ENCODE data around the gene ADGRG2. TPM values are rescaled to one million over a fixed set of nuclear protein-coding genes. Genes with fewer than 3 reads are reported as not detected.

The ADGRG2 gene
- polyA plus RNA-seq, 1 experiment: 0.04 TPM

- Histone ChIP-seq H3K27ac (ENCODE audit: low read depth, low read length) (no peak overlapping the region), H3K9me3 (ENCODE audit: control insufficient read depth, insufficient read depth, low read length) (no peaks in the 10 kb centered on the region), H3K27me3 (ENCODE audit: control insufficient read depth, insufficient read depth, low read length) (no peaks in the 10 kb centered on the region), H3K4me3 (ENCODE audit: low read depth, low read length) (no peak overlapping the region)
- CTCF ChIA-PET: no interaction called here
- no peak for TF ChIP-seq CTCF (IDR thresholded peaks at IDR 0.05; ENCODE audit: low read depth, low read length)
- DNase-seq (ENCODE audit: low read depth, low spot score): no peak
- POLR2A ChIA-PET: no interaction called here
Observed at GRCh38 chrX:18971506-18971905, 150.8 kb downstream of the ADGRG2 start.

GRCh38 chrX:18970465-18970864, 151.8 kb downstream of the ADGRG2 start:
- POLR2A ChIA-PET: no interaction called here

GRCh38 chrX:18966624-18967023, 155.6 kb downstream of the ADGRG2 start:
- ChIA-PET CTCF (no interaction called here), POLR2A (no interaction called here)
- H3K4me3 ChIP-seq (ENCODE audit: low read depth, low read length): no peak overlapping the region
- H3K27me3 ChIP-seq (ENCODE audit: control insufficient read depth, insufficient read depth, low read length): no peaks in the 10 kb centered on the region
- no peak for TF ChIP-seq CTCF (IDR thresholded peaks at IDR 0.05; ENCODE audit: low read depth, low read length)
- H3K27ac ChIP-seq (ENCODE audit: low read depth, low read length): no peak overlapping the region
- DNase-seq (ENCODE audit: low read depth, low spot score): no peak
- H3K9me3 ChIP-seq (ENCODE audit: control insufficient read depth, insufficient read depth, low read length): no peaks in the 10 kb centered on the region

More at GRCh38 chrX:18970465-18970864, 151.8 kb downstream of the ADGRG2 start:
- CTCF ChIA-PET: no interaction called here
- no peaks in the 10 kb centered on the region for H3K27me3 ChIP-seq (ENCODE audit: control insufficient read depth, insufficient read depth, low read length)
- H3K9me3 ChIP-seq (ENCODE audit: control insufficient read depth, insufficient read depth, low read length): no peaks in the 10 kb centered on the region
- H3K4me3 ChIP-seq (ENCODE audit: low read depth, low read length): no peak overlapping the region
- DNase-seq (ENCODE audit: low read depth, low spot score): no peak
- no peak for TF ChIP-seq CTCF (IDR thresholded peaks at IDR 0.05; ENCODE audit: low read depth, low read length)
- no peak overlapping the region for H3K27ac ChIP-seq (ENCODE audit: low read depth, low read length)

GRCh38 chrX:18964901-18965300, 157.4 kb downstream of the ADGRG2 start:
- DNase-seq (ENCODE audit: low read depth, low spot score): no peak
- CTCF ChIA-PET: no interaction called here
- no peak for TF ChIP-seq CTCF (IDR thresholded peaks at IDR 0.05; ENCODE audit: low read depth, low read length)
- POLR2A ChIA-PET: no interaction called here
- no peak overlapping the region for H3K27ac ChIP-seq (ENCODE audit: low read depth, low read length)
- H3K9me3 ChIP-seq (ENCODE audit: control insufficient read depth, insufficient read depth, low read length): no peaks in the 10 kb centered on the region
- no peak overlapping the region for H3K4me3 ChIP-seq (ENCODE audit: low read depth, low read length)
- no peaks in the 10 kb centered on the region for H3K27me3 ChIP-seq (ENCODE audit: control insufficient read depth, insufficient read depth, low read length)

GRCh38 chrX:18964026-18964425, 158.2 kb downstream of the ADGRG2 start:
- Histone ChIP-seq H3K27ac (ENCODE audit: low read depth, low read length) (no peak overlapping the region), H3K9me3 (ENCODE audit: control insufficient read depth, insufficient read depth, low read length) (no peaks in the 10 kb centered on the region), H3K27me3 (ENCODE audit: control insufficient read depth, insufficient read depth, low read length) (no peaks in the 10 kb centered on the region), H3K4me3 (ENCODE audit: low read depth, low read length) (no peak overlapping the region)
- POLR2A ChIA-PET: no interaction called here
- CTCF ChIA-PET: no interaction called here
- no peak for TF ChIP-seq CTCF (IDR thresholded peaks at IDR 0.05; ENCODE audit: low read depth, low read length)
- no peak for DNase-seq (ENCODE audit: low read depth, low spot score)
